Endometrial microvascular endothelial cells (primary cell): Measurements from ENCODE around the gene DSCAML1. TPM values are rescaled to one million over a fixed set of nuclear protein-coding genes. Genes with fewer than 3 reads are reported as not detected.

Experiments used
- in situ Hi-C: cut with HindIII; loops from 2 replicates; pipeline ENCODE4 v1.10.0; 2017; ENCODE audit warnings: low sequenced_read_pairs, low pct_unique_long_range_greater_than_20kb; ENCODE audit errors: inconsistent ontology term
- total RNA-seq: library from RNA; depleted of rRNA; stranded (reverse); fragments of >200 nt; gene quantifications from one replicate; pipeline ENCODE4 v1.2.3, GENCODE V29; 2015; ENCODE audit errors: inconsistent ontology term

DSCAML1 gene
- not detected for total RNA-seq

DNA sequence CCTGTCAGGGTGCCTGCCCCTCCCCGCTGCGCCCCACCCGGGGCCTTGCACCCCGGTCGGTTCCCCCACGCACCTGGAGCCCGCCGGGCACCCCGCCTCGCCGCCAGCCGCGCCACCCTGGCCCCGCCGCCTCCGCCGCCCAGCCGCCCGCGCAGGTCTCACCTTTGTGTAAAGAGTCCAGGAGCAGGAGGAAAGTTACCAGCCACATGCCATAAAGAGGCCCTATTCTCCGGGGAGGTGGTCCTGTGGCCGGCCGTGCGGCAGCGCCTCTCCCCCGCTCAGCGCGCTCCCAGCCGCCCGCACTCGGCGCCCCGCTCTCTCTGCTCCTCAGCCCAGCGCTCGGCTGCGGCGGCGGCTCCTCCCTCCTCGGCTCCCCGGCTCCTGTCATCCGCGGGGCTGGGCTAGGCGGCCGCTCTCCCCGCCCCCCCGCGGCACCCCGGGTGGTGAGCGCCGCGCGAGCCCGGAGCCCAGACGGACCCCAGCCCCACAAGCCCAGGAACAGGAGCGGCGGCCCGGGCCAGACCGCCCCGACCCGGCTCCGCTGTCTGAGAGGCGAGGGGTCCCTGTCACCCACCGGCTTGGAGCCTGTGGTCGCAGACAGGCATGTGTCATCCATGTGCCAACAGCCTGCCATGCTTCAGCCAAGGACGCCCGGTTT is at the start of gene DSCAML1:
Gene DSCAML1, minus strand, starts transcription at position 345 of the 658 bp plus-strand sequence. Its CDS starts 137 bp downstream, at position 208.
- in situ Hi-C loops: no loop called here

DNA sequence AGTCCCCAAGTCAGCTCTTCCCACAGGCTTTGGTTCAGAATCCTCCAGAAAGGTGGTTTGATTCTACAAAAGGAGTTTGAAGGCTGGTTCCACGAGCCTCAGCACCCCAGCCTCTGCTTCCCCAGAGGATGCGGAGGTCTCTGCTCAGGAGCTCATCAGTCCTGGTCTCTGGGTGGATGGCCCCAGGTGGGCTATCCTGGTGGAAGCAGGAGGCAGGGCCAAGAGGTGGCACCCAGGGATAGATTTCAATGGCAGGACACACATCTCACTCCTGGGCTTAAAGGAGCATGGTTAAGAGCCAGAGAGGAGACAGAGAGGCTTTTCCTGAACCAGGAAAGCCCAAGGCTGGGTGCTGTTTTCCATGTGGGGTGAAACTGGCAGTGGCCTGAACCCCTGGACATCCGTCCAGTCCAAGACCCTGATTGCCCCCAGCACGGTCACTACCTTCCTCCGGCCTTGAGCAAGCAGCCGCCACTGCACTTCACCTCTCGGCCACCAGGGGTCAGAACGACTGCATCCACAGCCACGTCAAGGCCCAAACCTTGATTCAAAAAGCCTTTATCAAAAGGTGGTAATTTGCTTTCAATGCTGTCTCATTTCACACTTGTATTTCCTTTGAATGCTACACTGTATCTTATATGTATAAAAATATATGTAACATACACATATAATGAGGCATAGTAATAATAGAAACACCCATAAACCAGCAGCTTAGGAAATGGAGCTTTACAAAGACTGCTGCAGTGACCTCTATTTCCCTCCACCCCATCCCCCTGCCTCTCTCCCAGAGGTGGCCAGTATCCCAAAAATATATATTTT is 46.9 kb upstream of the DSCAML1 start:
- in situ Hi-C loops: no loop called here

- in situ Hi-C loops: no loop called here
Observed at GRCh38 chr11:117842131-117842941, 45.3 kb upstream of the DSCAML1 start.

- in situ Hi-C loops: no loop called here
Observed at GRCh38 chr11:117841551-117842031, 44.6 kb upstream of the DSCAML1 start.

- in situ Hi-C loops: no loop called here
Observed at GRCh38 chr11:117840881-117841550, 44.0 kb upstream of the DSCAML1 start.

DNA sequence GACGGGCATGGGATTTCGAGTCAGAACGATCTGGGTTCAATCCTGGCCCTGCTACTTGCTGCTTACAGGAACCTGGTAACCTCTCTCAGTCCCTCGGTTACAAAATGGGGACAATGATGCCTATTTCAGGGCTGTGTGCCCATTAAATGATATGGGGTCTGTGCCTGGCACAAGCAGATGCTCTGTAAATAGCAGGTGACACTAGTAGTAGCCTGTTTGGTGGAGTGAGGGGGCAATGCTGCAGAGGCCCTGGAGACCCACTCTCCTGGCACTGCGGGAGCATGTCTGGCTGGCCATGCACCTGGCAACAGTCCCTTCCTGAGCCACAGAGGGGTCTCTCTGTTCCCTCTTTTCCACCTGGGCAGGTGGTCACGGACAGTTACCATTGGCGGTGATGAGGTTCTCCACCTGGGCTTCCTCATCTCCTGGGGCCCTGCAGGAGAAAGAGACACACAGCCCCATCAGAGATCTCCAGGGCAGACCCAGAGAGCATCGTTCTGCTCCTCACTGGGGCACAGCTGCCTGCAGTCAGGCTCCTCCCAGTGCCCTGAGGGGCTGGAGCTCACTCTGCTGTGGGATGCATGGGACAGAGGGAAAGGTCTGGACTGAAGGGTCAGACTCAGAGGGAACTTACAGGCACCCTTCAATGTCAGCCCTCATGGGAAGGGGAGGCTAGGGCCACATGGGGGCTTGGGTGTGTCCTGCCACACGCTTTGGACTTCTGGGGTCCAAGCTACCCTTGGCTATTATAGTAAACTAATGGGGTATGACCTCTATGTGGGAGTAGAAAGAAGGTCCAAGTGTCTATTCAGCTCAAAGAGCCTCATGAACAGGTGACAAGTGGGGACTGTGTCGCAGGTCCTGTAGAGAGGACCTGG is 43.2 kb upstream of the DSCAML1 start:
- in situ Hi-C loops: no loop called here

DNA sequence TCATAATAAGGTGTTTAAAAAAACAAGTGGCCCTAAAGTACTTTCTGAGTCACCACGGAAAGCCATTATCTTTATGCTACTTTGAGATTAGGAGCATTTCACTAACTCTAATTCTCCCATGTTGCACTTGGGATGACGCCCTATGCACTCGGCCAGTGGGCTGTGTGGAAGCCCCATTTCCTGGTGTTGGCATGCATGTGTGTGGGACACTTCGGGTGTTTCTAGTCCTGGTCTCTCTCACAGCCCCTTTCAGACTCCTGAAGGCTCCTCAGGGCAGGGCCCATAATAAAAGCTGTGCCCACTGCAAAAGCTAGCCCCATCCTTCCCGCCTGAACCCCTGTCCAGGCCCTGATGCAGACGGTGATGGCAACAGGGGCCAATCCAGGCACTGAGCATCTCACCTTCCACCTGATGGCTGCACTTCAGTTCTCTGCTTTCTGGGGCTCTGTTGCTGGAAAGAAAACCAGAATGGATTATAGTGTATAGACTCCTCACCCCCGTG is 42.4 kb upstream of the DSCAML1 start:
- in situ Hi-C loops: no loop called here

DNA sequence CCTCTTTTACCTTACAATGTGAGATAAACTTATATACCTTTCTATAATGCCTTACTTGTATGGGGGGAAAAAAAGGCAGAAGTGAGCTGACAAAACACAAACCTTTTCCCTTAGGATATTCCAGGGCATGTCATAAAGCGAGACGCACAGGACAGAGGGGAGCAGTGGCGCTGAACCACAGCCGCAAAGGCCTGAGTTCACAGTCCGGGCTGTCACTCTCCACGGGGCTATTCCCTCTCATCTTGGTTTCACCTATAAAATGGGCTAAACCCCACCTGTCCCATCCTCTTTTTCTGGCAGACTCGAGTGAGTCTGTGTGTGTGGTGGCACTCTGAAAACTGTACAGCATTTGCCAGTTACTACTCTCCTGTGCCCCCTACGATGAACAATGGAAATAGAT is 41.9 kb upstream of the DSCAML1 start:
- in situ Hi-C loops: no loop called here

DNA sequence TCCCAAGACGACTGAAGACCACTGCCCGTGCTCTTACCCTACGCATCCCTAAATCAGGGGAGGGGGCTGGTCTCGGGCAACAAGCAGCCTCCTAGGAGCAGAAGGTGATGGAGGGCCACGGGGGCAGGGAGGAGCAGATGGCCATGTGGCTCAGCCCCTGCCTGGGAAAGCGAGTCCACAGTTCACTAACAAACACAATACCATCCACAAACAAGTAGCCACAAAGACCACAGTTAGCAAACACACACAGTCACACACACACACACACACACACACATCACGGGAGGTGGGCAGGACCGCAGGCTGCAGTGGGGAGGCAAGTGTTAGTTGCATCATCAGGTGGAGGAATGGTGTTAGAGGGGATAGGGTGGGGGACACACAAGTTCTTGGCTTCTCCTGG is 40.8 kb upstream of the DSCAML1 start:
- in situ Hi-C loops: no loop called here

DNA sequence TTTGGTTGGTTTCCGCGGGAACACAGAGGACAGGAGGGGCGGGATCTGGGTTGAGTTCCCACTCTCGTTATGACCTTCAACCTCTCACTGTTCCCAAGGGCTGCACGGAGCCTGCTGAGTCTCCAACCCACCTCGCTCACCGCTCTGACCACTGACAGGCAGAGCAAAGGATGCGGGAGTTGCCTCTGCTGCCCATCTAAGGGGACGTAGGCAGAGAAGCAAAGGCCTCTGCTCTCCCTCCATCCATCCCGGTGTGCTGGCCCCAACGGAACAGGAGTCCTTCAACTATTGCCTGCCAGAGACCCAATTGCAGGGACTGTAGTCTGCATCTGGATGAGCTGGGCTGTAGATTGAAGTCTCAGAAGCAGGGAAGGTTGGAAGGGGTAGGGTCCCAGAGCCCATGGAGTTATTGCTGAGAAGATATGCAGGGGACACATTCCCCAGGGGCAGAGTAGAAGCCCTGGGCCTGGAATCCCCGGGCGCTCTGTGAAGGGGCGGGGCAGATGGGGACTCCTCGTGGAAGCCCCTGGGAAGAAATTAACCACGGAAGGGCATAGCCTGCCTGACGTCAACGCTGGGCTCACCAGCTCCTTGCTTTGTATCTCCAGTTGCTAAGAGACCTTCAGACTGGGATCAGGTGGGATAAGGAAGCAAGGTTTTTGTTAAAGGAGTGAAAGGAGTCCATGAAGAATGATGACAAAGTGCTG is 40.2 kb upstream of the DSCAML1 start:
- in situ Hi-C loops: no loop called here

DNA sequence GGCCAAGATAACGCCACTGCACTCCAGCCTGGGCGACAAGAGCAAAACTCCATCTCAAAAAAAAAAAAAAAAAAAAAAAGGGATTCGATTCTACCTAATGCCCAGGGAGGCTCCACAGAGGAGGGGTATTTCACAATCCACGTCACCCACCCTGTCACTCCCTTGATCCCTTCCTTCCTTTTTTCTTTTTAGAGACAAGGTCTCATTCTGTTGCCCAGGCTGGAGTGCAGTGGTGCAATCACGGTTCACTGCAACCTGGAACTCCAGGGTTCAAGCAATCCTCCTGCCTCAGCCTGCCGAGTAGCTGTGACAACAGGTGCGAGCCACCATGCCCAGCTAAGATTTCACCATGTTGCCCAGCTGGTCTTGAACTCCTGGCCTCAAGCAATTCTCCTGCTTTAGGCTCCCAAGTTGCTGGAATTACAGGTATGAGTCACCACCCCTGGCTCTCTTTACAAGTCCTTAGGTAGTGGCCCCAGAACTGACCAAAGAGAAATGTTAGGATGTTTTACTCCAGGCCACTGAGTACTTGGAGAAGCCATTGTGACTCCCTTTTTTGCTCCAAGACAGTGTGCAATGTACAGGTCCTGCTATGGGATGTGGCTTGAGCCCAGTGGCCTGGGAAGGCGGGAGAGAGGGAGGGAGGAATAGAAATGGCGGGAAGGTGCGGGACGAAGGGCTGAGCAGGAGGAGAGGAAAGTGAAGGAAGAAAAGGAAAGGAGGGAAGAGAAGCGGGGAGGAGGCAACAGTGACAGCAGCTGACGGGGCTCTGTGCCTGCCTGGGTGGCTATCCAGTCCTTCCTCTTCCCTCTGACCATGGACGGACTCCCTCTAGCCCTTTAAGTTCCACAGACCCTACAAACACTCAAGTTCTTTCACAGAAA is 39.3 kb upstream of the DSCAML1 start:
- in situ Hi-C loops: no loop called here

- in situ Hi-C loops: no loop called here
Observed at GRCh38 chr11:117835576-117835975, 38.6 kb upstream of the DSCAML1 start.

- in situ Hi-C loops: no loop called here
Observed at GRCh38 chr11:117834838-117835443, 37.9 kb upstream of the DSCAML1 start.

GRCh38 chr11:117834068-117834810 is 37.2 kb upstream of the DSCAML1 start:
- in situ Hi-C loops: no loop called here

GRCh38 chr11:117833401-117833891 is 36.4 kb upstream of the DSCAML1 start:
- in situ Hi-C loops: no loop called here
